GM08714 (cell line): Measurements from ENCODE around the gene PPA2.

ENCODE experiments used
- H3K4me3 ChIP-seq: fragments of 200-500 bp; sonication (Bioruptor generic); 2 replicates; pipeline ENCODE4 v1.5.1; 2014; ENCODE audit warnings: mild to moderate bottlenecking, low read length, inconsistent platforms
- ZNF274 ChIP-seq: IDR thresholded peaks from 2 replicates; pipeline ENCODE4 v1.6.1; 2012; ENCODE audit warnings: mild to moderate bottlenecking, low read depth, low read length

PPA2 gene

DNA sequence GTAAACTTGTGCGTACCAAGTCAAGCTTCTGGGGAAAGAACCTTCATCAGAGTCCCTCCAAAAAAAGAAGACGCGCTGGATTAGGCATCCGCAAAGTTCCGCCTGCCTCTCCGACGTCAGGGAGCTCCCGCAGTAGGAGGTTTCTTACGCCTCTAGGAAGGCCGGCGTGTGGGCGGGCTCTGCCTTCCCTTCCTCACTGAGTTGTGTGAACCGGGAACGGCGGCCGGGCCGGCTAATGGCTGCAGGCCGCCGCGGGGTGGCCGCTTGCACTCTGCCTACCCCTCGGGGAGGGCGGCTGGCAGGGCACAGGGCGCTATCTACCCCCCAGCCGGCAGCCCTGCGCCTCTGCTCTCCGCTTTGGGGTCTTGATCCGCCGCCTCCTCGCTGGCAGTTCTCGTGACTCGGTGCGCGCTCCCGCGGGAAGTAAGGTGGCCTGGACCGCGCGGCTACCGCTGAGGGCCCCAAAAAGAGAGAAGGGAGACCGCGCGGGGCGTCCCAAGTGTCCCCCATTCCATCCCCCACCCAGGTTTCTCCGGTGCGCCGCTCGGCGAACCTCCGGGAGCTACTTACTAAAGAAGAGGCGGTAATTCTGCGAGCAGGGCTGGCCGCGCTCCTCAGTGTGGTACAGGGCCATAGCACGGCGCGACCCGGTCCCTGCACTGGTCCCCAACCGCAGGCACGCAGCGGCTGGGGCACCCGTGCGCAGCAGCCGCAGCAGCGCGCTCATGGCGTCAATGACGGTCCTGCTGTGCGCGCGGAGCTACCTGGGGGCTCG lies at the start of gene PPA2:
TSS of gene PPA2 (minus strand) at position 739 of the 775 bp plus-strand sequence. CDS start at position 727, 12 bp downstream.
- H3K4me3 ChIP-seq: peak within 1 kb of the TSS; percentile 89
- TF ChIP-seq ZNF274: no peak

DNA sequence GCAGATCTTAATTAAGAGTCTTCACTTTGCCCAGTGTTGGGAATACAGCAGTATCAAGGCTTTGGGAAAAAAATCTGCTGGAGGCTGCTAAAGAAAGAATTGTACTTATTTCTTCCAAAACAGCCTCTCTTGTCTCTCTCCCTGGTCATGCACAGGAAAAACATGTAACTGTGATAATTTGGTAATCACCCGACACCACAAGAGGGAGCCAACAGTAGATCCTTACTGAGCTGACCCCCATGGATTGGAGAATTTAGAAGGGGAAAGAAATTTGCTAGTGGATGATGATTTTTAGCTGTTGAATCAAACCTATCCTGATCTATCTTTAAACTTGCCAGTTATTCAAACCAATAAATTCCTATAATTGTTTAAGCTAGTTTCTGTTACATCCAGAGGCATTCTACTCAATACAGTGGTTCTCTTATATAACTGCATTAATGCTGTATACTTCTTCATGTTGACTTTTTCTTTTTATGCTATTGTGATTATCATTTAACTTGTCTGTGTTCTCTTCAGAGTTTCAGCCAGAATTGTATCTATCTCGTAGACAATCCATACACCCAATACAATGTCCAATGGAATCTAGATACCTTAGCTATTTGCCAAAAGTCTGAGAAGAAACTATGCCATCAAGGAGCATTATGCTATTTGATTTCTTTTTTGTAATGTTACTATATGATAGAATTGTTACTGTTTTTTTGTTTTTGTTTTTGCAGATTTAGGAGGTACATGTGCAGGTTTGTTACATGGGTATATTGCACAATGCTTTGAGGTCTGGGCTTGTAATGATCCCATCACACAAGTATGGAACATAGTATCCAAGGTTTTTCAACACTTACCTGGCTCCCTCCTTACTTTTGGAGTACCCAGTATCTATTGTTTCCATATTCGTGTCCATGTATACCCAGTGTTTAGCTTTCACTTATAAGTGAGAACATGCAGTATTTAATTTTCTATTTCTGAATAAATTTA lies 47.2 kb upstream of the PPA2 start:
- no peak for TF ChIP-seq ZNF274
- no peak overlapping the region for H3K4me3 ChIP-seq

DNA sequence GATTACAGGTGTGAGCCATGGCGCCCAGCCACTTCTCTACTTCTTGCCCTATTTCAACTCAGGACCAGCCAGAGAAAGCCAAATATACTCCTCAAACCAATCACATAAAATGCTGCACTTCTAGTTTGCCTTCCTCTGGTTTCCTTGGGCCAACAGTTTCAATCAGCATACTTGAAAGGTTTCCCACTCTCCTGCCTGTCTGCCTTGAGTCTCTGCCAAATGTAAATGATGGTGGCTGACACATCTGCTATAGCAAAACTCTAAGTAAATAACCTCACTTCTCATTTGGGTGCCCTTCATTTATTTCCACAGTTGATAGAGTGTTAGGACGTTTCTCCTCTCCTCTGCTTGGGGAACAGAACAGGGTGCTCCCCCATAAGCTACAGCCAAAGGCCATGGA lies 36.4 kb upstream of the PPA2 start:
- no peak for TF ChIP-seq ZNF274
- no peak overlapping the region for H3K4me3 ChIP-seq

DNA sequence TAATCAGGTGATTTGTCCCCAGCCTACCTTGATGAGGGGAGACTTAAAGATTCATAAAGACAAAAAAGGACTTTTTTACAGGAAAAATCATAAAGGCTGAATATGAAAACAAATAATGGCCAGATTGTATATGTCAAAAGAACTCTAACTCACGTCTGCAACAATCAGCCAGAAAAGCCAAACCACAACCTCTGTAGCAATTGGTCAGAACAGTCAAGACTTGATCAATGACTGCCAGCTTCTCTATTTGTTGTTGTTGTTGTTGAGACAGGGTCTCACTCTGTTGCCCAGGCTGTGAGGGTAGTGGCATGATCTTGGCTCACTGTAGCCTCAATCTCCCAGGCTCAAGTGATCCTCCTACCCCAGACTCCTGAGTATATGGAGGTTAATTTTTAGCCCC lies 35.9 kb upstream of the PPA2 start:
- no peak for TF ChIP-seq ZNF274
- H3K4me3 ChIP-seq: no peak overlapping the region

DNA sequence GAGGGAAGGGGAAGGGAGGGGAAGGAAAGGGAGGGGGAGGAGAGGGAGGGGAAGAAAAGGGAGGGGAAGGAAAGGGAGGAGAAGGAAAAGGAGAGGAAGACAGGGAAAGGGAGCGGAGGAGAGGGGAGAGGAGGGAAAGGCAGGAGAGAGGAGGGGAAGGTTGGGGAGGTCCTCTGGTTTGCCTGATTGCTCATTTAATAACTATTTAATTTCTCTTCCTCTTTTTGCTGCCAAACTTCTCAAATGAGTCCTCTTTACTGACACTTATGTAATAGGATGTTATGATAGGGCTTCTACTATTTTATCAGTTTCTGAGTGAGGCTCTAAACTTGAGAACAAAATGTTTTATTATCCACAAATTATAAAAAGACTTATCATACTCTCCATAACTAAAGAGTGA lies 35.4 kb upstream of the PPA2 start:
- H3K4me3 ChIP-seq: no peak overlapping the region
- no peak for TF ChIP-seq ZNF274

DNA sequence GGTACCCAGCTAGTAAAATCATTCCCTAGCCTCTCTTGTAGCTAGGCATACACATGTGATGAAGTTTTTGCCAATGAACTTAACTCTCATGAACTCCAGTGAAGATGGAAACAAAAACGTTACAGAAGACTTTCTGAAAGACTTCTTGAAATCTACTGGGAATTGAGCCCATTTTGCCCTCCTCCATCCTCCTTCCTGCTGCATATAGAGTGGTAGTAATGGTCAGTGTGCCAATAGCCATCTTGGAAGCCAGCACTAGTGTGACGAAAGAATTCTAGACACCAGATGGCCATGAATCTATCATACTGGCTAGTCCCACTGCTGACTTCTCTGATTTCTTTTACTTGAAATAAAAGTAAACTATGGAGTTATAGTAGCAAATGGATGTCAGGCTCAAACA lies 30.9 kb upstream of the PPA2 start:
- no peak overlapping the region for H3K4me3 ChIP-seq
- no peak for TF ChIP-seq ZNF274

DNA sequence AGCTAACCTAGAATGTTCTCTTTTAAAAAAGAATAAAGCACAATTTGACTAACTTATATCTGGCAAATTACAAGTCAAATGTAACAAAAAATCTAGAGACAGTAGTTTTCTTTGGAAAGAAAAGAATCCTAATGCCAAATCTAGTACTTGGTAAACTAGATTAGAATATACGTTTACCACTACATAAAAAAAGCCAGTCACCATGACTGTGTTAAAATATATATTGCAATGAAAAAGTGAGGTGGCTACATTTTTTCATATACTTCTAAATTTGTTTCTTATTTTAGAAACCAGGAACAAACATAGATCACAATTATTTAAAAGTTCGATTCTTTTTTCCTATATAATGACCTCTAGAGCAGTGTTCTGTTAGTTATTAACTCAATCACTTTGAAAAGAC lies 29.6 kb upstream of the PPA2 start:
- TF ChIP-seq ZNF274: no peak
- H3K4me3 ChIP-seq: no peak overlapping the region

DNA sequence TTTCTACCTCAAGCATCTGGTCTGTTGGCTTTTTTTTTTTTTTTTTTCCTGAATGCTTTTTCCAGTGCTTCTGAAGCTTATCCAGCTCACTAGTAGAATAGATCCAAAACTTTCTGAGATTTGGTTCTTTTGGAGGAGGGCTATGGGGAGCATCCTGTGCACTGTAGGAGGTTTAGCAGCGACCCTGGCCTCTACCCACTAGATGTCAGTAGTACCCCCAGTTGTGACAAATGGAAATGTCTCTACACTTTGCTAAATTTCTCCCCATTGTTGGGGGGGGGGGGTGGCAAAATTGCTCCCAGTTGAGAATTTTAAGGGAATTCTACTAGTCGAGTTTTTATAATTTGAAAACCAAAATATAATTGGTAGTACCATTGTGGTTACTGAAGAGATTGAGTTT lies 23.0 kb upstream of the PPA2 start:
- no peak for TF ChIP-seq ZNF274
- H3K4me3 ChIP-seq: no peak overlapping the region

DNA sequence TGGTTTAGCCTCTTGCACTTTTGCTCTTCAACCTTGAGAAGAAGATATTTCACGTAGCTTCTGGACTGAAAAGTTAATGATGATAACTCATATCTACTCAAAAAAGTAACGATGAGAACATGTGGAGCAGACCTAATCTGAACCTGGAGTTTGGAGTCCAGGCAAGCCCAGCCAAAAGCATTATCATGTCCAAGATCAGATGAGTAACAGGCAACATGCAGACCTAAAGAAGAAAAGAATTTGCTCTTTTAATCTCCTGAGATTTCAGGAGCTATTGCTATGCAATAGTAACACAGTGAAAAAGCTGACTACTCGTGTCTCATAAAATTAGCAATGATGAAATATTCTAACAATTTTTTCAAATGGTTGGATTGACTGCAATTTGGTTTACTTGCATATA lies 21.8 kb upstream of the PPA2 start:
- TF ChIP-seq ZNF274: no peak
- no peak overlapping the region for H3K4me3 ChIP-seq

DNA sequence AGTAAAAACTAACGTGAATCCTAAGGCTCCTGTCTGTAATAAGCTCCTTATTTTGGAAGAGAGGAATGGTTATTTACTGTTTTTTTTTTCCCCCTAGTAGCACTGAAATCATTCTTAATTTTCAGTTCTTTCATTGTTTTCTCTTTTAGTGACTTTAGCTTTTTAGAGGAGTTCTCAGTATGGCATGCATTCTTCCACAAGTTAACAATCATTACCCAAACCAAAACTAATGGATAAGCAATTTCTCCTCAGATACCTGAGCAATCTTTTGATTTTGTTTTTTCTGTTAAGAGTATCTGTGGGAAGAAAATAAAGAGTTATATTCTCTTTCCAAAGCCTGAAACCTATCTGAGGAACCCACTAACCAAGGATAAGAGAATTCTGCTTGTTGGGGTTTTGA lies 16.7 kb upstream of the PPA2 start:
- H3K4me3 ChIP-seq: no peak overlapping the region
- no peak for TF ChIP-seq ZNF274

DNA sequence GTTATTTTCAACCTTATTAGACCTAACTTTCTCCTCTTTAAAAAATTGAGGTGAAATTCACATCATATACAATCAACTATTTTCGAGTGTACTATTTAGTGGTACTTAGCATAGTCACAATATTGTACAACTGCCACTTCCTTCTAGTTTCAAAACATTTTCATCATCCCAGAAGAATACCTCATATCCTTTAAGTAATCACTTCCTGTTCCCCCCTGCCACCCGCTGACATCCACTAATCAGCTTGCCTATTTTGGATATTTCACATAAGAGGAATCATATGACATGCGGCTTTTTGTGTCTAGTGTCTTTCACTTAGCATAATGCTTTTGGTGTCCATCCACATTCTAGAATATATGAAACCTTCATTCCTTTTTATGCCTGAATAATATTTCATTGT lies 10.0 kb upstream of the PPA2 start:
- no peak overlapping the region for H3K4me3 ChIP-seq
- no peak for TF ChIP-seq ZNF274

DNA sequence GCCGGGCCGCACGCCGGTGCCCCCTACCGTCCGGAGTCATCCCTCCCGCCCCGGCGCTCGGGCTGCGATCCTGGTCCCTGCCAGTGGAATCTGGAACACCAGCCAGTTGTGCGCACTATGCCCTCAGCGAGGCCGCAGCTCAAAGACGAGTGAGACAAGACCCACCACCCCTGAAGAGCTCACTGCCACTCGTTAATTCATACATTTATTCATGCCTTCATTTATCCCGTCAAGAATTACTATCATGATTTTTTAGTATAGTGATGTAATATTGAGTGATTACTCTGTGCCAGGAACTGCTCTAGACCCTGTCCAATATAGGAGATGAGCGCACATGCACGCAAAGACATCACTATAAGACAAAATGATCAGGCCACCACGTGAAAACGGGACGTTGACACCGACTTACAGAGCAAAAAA lies 247 bp upstream of the PPA2 start:
- H3K4me3 ChIP-seq: peak overlapping the region; percentile 89; the same call in 1 of the 2 replicates
- TF ChIP-seq ZNF274: no peak

DNA sequence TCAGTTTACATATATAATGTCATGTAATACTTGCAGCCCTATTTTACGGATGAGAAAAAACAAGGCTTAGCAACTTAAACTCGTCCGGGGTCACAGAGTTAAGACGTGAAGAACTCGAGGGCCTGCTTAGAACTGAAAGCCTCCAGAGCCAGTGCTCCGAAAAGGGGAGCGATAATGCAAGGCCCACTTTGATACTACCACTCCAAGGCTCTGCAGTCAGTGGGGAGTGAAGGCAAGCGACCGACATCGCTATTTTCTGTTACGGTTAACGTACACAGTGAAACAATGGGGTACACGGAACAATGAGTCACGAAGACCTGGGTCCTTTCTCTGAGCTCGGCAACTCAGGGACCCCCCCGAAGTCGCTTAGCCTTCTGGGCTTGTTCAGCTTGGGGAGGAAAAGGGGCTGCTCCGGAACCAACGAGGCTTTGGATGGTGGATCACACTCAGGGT lies 965 bp downstream of the PPA2 start:
- no peak for TF ChIP-seq ZNF274
- H3K4me3 ChIP-seq: peak overlapping the region; percentile 89

DNA sequence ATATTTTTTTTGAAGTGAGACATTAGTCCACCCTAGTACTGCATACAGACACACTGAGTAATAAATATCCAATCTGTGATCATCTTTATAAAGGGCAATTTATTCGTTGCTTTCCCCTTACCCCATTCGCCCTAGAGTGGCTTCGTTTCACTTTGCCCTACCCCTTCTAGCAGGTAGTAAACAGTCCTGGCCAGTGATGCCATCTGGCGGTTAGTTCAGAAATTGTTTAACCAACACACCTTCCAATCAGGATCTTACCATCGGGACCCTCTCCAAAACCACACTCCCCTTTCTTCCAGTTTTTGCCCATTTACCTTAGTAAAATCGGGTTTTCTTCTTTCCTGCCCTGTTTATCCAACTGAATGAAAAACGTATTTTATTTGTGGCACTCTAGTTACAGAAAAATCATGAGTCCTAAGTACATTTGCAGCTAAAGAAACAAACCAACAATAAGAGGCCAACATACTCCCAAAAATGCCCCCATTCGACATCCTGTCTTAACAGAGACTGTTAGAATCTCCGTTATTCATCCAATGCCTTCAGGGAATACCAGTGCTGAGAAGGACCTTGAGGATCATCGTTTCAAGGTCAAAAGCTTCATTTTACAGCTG lies 2.2 kb downstream of the PPA2 start:
- TF ChIP-seq ZNF274: no peak
- H3K4me3 ChIP-seq: peak overlapping the region; percentile 89

DNA sequence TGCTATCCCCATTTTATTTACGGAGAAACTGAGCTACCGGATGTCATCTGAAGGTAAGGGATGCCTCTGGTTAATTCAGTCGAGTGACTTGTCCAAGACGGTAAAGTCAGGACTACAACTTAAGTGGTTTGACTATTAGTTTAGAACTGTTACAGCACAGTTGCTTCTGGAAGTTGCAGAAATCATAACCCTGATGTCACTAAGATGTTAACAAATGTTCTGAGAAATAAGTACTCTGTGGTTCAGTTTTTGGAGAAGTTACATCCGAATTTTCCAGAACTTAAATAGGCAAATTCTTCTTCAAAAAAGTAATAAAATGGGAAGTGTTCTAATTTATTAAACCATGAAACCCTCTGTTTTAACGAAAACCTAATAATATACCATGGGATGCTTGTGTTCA lies 3.1 kb downstream of the PPA2 start:
- TF ChIP-seq ZNF274: no peak
- H3K4me3 ChIP-seq: no peak overlapping the region
